Thyroid gland (tissue), 4 donors: ENCODE data around the gene SYCP3. TPM values are rescaled to one million over a fixed set of nuclear protein-coding genes. Genes with fewer than 3 reads are reported as not detected.
"Not testable (repeated sequence)": the region's sequence is repeated elsewhere in the genome, so short reads cannot be mapped to it uniquely, and the experiment has no call there.

Experiments
- DNase-seq, 2 donors: peaks; one replicate each; pipeline ENCODE4 v3.0.0-alpha.2; 2019
- H3K27ac ChIP-seq, 3 donors: fragments of 200-600 bp; sonication (generic); 1 replicate in 2 of 3; 2 replicates in 1 of 3; pipeline ENCODE4 v1.5.1; 2016 to 2019; ENCODE audit warnings: mild to moderate bottlenecking in 1 of 3, moderate library complexity in 1 of 3
- H3K27me3 ChIP-seq: fragments of 200-600 bp; sonication (generic); one replicate; pipeline ENCODE4 v1.5.1; 2019
- H3K36me3 ChIP-seq, 2 donors: fragments of 200-600 bp; sonication (generic); one replicate each; pipeline ENCODE4 v1.5.1; 2016 to 2019
- H3K4me1 ChIP-seq, 2 donors: fragments of 200-600 bp; sonication (generic); one replicate each; pipeline ENCODE4 v1.5.1; 2017 to 2019
- H3K4me3 ChIP-seq, 3 donors: fragments of 200-600 bp; sonication (generic); replicated peaks in 1 of 3; 1 replicate in 2 of 3; 2 replicates in 1 of 3; pipeline ENCODE4 v1.5.1; 2016; ENCODE audit warnings: mild to moderate bottlenecking in 1 of 3
- H3K9me3 ChIP-seq: fragments of 200-600 bp; sonication (generic); one replicate; pipeline ENCODE4 v1.5.1; 2017
- POLR2A ChIP-seq, 2 donors: fragments of 450-650 bp; IDR thresholded peaks; one replicate each; pipeline ENCODE4 v1.6.1; 2017; ENCODE audit warnings: antibody characterized with exemption in 2 of 2, mild to moderate bottlenecking in 2 of 2, moderate library complexity in 1 of 2
- WGBS, 2 donors: methylation state at CpG; one replicate each; pipeline ENCODE4 v1.1.5; 2017; 5-methylcytosine and 5-hydroxymethylcytosine counted together
- intact Hi-C: fragments of 100-400 bp; cut with DNase I; formaldehyde crosslinking; loops from one replicate; pipeline ENCODE4 v1.15.1; 2023
- total RNA-seq, 4 donors: library from RNA; depleted of rRNA; stranded (reverse); fragments of >200 nt; gene quantifications; one replicate each; pipeline ENCODE4 v1.2.3, GENCODE V29; 2016
- TF ChIP-seq, protein P1 (sequence below), 6 experiments: fragments of 200-600 bp in 3 of 6; fragments of 450-650 bp in 3 of 6; sonication (generic) in 3 of 6; IDR thresholded peaks; one replicate each; pipeline ENCODE4 v1.5.1; 2016 to 2019; ENCODE audit warnings: antibody characterized with exemption in 6 of 6, mild to moderate bottlenecking in 2 of 6, inconsistent platforms in 1 of 6, moderate library complexity in 1 of 6

SYCP3 gene
- total RNA-seq, 4 donors from 2014 or later = 0.67 TPM; not detected in 3

DNA sequence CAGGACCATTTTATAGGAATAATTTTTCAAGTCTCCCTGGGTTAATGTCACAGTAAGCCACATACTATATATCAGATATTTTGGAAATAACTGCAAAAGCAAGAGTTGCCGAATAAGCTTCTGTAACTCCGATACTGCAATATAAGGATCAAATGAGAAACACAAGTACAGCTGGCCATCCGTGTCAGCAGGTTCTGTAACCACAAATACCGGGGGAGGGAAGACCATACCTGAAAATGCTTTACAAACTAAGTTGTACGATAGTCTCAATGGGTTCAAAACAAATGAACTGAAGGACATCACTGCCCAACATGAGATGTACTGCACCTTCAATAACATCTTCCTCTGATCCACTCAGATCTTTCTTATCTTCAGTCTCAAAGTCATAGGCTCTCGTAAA lies 1.8 kb downstream of the SYCP3 start:
- no peak for DNase-seq
- Histone ChIP-seq H3K27ac (no peak overlapping the region), H3K27me3 (no peaks in the 10 kb centered on the region), H3K4me3 (no peak overlapping the region), H3K4me1 (peaks cover 1 to 3% of the 10 kb centered on the region in 2 donors), H3K9me3 (no peaks in the 10 kb centered on the region), H3K36me3 (peaks cover 8% of the 10 kb centered on the region in 2 donors)
- 94 to 97% methylated on average over 6 of the region's 6 CpGs for WGBS, 2 donors
- TF ChIP-seq, protein P1, sequence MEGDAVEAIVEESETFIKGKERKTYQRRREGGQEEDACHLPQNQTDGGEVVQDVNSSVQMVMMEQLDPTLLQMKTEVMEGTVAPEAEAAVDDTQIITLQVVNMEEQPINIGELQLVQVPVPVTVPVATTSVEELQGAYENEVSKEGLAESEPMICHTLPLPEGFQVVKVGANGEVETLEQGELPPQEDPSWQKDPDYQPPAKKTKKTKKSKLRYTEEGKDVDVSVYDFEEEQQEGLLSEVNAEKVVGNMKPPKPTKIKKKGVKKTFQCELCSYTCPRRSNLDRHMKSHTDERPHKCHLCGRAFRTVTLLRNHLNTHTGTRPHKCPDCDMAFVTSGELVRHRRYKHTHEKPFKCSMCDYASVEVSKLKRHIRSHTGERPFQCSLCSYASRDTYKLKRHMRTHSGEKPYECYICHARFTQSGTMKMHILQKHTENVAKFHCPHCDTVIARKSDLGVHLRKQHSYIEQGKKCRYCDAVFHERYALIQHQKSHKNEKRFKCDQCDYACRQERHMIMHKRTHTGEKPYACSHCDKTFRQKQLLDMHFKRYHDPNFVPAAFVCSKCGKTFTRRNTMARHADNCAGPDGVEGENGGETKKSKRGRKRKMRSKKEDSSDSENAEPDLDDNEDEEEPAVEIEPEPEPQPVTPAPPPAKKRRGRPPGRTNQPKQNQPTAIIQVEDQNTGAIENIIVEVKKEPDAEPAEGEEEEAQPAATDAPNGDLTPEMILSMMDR (IDR thresholded peaks at IDR 0.05) = no peak
- TF ChIP-seq POLR2A (IDR thresholded peaks at IDR 0.05) = no peak
- intact Hi-C loops = no loop called here

- H3K9me3 ChIP-seq, DNase-seq, H3K4me3 ChIP-seq, H3K27ac ChIP-seq, H3K27me3 ChIP-seq, intact Hi-C loops, H3K36me3 ChIP-seq, H3K4me1 ChIP-seq: not testable (repeated sequence)
- WGBS, 2 donors = 84 to 87% methylated on average over 5 of the region's 5 CpGs
Observed at GRCh38 chr12:101734482-101734881, 4.8 kb downstream of the SYCP3 start.

GRCh38 chr12:101733166-101733565 lies 6.1 kb downstream of the SYCP3 start:
- WGBS, 2 donors = 87 to 89% methylated on average over 2 of the region's 2 CpGs
- Histone ChIP-seq H3K4me1 (no peaks in the 10 kb centered on the region), H3K4me3 (no peak overlapping the region), H3K36me3 (no peaks in the 10 kb centered on the region), H3K27me3 (no peaks in the 10 kb centered on the region), H3K9me3 (no peaks in the 10 kb centered on the region), H3K27ac (no peak overlapping the region)
- intact Hi-C loops = no loop called here
- no peak for DNase-seq
- TF ChIP-seq, protein P1 (IDR thresholded peaks at IDR 0.05) = no peak
- no peak for TF ChIP-seq POLR2A (IDR thresholded peaks at IDR 0.05)

DNA sequence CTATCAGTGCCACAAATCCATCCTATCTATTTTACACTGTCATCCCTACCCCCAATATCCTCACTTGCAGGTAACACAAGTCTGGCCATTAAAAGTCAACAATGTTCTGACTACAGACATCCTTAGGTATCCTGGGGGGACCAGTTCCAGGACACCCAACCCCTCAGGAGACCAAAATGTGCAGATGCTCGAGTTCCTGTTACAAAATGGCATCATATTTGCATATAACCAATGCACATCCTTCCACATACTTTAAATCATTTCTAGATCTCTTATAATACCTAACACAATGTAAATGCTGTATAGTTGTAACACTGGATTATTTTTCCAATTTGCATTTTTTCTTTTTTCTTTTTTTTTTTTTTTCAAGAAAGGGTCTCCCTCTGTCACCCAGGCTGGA lies 6.9 kb downstream of the SYCP3 start:
- H3K4me1 ChIP-seq = no peaks in the 10 kb centered on the region
- H3K27me3 ChIP-seq = no peaks in the 10 kb centered on the region
- no peaks in the 10 kb centered on the region for H3K9me3 ChIP-seq
- 96 to 97% methylated on average over 1 of the region's 1 CpG for WGBS, 2 donors
- intact Hi-C loops = no loop called here
- TF ChIP-seq, protein P1 (IDR thresholded peaks at IDR 0.05) = no peak
- no peak for TF ChIP-seq POLR2A (IDR thresholded peaks at IDR 0.05)
- H3K36me3 ChIP-seq = no peaks in the 10 kb centered on the region
- H3K4me3 ChIP-seq = no peak overlapping the region
- DNase-seq = no peak
- no peak overlapping the region for H3K27ac ChIP-seq

DNA sequence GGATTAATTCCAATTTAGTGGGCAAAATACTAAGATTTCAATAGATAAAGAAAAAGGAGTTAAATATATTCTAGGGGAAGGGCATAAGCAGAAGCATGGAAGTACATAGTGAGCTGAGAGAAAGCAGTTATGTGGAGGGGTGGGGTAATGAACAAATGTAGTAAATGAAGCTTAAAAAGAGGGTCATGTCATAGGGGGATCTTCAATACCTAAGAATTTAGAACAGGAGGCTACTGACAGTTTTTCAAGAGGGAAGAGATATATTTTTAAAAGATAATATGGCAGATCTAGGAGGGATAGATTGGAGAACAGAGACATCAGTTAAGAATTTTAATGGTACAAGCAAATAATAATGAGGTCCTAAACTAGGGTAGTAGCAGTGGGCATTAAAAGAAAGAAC lies 9.4 kb downstream of the SYCP3 start:
- Histone ChIP-seq H3K4me3 (no peak overlapping the region), H3K27ac (no peak overlapping the region), H3K27me3 (no peaks in the 10 kb centered on the region), H3K4me1 (no peaks in the 10 kb centered on the region), H3K9me3 (no peaks in the 10 kb centered on the region), H3K36me3 (peaks cover 0 to 3% of the 10 kb centered on the region in 2 donors)
- TF ChIP-seq POLR2A (IDR thresholded peaks at IDR 0.05) = no peak
- TF ChIP-seq, protein P1 (IDR thresholded peaks at IDR 0.05) = no peak
- no peak for DNase-seq
- intact Hi-C loops = no loop called here

- no peak for DNase-seq
- Histone ChIP-seq H3K27ac (peak overlapping the region in 2 of 3 donors; percentile 4 to 15), H3K4me3 (no peak overlapping the region), H3K27me3 (no peaks in the 10 kb centered on the region), H3K4me1 (no peaks in the 10 kb centered on the region), H3K9me3 (no peaks in the 10 kb centered on the region), H3K36me3 (peaks cover 0 to 9% of the 10 kb centered on the region in 2 donors)
- intact Hi-C loops = no loop called here
- TF ChIP-seq, protein P1 (IDR thresholded peaks at IDR 0.05) = no peak
- no peak for TF ChIP-seq POLR2A (IDR thresholded peaks at IDR 0.05)
Observed at GRCh38 chr12:101727098-101727497, 12.2 kb downstream of the SYCP3 start.
